IPS-NIHi7 (cell line): Measurements from ENCODE around the gene SIK1.

Experiments used
- DNase-seq: peaks from one replicate; pipeline ENCODE4 v3.0.0; 2012; ENCODE audit warnings: mixed read lengths; ENCODE audit errors: extremely low spot score

The SIK1 gene

GRCh38 chr21:43367296-43367695 lies 59.6 kb downstream of the SIK1 start:
- DNase-seq = no peak

DNA sequence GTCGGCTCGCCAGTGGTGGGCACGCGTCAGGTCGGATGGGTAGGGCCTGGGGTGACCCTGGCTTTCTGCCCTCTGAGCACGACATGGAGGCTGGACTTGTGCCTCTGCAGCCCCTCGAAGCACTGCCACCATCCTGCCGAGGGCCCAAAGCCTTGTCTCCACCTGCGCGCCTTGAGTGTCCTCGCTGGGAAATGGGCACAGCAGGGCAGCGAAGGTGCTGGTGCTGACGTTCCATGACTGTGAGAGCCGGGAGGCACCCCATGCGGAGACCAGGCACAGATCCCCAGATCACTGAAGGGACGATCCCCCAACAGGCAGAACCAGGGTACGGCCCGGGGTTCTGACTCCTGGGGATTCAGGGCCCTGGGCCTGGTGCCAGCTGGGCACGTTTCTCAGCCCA lies 60.3 kb downstream of the SIK1 start:
- no peak for DNase-seq

- no peak for DNase-seq
Observed at GRCh38 chr21:43365611-43366426, 61.1 kb downstream of the SIK1 start.

DNA sequence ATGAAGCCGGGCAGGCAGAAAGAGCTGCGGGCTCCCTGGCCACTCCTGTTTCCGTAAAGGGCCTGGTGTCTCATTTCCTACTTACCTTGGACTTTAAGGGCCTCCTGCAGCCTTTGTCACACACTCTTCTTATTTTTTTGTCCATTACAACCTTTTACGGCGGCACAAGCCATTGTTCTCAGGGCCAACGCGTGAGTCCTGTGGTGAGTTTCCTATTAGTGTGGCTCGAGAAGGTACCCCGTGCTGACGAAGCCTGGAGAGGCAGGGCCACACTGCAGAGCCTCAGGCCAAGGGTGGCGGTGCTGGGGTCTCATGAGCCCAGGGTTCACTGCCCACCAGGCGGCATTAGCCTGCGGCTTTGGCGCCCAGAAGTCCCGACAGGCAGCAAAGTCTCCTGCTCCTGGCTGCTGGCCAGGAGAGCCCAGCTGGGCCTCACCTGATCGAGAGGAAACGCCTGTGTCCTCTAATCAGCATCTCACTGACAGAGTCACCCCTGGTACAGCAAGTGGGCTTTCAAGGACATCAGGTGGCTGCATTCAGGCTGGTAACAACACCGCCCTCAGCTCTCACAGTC lies 62.0 kb downstream of the SIK1 start:
- DNase-seq = no peak
